ENCODE results near the gene PEA15.

The PEA15 gene

DNA sequence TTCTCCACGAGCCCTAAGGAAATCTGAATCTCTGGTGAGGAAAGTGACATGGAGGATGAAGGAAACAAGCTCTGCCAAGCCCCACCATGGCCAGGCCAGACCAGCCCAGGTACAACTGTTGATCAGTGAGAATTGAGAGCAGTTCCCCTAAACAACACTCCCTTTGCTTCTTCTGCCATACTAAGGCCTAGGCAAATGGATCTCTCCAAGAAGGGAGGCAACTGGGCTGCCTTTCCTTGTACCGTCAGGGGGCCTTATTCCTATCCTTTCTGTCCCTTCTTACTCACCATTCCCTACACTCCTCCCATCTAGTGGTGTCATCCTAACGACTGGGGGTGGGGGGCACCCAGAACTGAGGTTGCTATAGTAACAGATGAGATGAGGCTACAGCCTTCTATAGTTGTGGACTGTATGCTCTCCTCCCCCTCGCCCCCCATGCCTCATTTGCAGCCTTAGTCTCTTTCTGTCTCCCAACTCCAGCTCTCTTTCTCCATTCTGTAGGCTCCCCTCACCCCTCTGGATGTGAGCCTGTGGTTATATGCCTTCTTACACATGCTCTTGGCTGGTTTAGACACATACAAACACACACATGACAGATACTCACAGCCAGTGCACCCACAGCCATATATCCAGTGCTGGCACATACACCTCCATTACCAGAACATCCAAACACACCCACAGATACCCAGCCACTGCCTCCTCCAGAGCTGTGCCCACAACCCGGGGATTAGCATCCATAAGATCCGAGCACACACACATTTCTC lies 3.6 kb downstream of the PEA15 start:
- DNase-seq (ENCODE audit: low spot score), result no peak

DNA sequence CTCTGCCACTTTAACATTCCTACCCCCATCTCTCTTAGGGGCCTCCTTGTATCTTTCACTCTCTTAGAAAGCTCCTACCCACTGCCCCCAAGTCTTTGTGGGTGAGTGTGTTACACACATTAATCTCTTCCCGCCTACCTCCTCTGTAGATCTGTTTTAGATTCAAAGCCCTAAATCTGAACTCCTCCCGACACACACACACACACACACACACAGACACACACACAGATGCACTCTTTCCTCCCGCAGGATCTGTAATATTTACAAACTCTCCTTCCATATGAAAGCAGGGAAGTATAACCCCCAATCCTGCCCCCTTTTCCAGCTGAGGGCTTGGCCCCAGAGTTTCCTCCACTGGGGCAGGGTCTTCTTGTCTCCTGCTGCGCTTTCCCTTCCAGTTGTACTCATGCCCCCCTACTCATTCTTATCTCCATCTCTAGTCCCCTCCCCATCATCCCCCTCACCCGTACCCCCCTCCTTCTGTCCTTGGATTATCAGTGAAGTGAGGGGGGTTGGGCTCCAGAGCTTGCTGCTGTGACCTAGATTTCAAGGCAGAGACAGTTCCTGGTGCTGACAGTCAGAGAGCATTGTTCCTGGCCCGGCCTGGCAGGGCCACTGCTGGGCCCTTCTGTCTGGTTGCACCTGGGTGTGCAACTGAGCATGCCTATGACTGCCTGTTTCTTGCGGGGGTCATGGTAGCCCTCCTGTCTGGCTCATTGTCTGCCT lies 4.3 kb downstream of the PEA15 start:
- DNase-seq (ENCODE audit: low spot score), result peak; percentile 64

DNA sequence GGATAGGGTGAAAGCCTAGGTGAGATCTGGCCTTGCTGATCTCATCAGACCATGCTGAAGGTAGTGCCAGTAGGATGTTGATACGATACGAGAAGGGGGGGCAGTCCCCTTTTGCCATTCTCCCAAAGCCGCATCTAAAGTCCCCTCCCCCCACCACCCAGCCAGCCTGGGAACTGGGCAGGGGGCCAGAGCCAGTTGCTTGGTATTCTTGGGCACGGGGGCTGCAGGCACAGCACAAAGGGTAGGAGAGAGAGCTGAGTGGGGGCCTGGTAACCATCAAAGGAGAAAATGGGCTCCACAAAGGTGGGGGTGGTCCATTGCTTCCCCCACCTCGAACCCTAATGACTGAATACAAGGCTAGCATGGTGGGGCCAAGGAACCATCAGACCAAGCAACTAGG lies 5.4 kb downstream of the PEA15 start:
- DNase-seq (ENCODE audit: low spot score), result no peak

DNA sequence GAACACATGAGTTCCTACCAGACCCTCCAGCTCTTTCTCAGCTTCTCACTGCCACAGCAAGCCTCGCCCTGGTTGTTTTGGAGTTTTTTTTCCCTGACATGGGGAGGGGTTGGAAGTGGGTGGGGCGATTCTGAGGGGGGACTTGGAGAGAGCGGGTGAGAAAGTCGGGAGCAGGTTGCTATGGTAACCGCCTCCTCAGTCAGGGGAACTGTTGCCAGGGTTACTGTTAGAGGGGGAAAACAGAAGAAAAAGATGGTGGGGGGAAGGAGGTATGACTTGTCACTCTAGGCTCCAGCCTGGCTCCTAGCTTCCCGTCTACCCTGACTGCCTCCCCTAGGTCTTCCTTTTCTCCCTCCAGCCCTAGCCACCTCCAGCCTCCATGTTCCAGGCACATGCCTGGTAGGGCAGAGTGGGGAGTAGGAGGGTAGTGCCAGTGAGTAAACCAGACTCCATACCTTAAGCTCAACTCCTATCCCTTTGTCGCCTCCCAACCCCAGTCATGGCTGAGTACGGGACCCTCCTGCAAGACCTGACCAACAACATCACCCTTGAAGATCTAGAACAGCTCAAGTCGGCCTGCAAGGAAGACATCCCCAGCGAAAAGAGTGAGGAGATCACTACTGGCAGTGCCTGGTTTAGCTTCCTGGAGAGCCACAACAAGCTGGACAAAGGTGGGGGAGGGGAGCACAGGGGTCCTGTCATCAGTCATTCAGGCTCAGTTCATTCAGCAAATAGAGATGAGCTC lies 6.0 kb downstream of the PEA15 start:
- peak; percentile 80 for DNase-seq (ENCODE audit: low spot score)

DNA sequence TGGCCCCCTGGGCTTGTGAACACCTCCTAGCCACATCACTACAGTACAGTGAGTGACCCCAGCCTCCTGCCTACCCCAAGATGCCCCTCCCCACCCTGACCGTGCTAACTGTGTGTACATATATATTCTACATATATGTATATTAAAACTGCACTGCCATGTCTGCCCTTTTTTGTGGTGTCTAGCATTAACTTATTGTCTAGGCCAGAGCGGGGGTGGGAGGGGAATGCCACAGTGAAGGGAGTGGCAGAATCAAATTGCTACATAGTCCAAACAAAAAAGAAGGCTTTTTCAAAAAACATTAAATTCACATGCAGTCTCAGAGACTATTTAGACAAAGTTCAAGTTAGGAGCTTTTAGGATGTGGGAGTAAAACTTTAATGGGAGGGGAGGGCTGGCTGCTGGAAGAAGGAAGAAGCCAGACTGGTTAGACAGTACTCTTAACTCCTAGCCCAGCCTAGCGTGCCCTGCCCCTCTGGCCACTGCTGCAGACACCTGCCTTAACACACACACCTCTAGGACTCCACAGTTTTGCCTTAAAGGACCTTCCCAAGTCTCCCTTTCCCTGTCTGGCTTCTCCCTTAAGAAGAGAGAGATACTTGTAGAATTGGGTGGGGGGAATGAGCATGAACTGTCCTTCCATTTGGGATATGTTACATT lies 9.4 kb downstream of the PEA15 start:
- no peak for DNase-seq (ENCODE audit: low spot score)

DNA sequence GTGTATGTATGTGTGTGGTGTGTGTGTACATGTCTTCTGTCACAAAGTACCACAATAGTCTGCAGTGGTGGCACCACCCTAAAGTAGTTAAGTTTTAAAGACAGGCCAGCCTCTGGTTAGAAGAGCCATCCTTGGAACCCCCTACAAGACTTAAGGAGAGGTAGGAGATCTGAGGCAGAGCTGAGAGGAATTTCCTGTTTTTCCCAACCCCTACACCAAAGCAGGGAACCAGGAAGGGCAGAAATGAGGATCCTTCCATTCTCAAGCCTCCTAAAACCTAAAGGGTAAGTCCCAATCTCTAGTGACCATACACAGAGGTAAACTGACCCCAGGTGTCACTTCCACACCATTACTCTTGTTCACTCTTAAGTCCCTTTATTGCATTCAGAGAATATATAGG lies 11.1 kb downstream of the PEA15 start:
- DNase-seq (ENCODE audit: low spot score), result no peak

DNA sequence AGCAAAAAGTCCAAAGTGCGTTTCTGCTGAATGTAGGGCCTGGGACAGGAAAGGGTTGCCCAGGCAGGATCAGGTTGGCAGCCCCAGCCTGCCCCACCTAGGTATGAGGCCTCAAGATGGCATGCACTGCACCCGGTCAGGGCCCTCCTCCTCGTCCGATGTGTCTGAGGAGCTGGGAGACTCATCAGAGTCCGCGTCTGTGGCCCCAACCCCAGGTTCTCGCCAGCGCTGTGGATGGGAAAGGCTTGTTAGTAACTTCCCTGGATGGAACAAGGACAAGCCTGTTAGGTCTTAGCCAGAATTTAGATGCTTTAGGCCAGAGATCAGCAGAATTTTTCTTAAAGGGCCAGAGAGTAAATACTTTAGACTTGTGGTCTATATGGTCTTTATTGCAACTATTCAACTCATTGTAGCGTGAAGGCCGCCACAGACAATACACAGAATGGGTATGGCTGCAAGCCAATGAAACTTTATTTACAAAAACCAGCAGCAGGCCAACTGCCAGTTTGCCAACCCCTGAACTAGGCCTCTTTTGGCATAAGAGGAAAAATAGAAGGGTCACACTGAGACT lies 12.4 kb downstream of the PEA15 start:
- no peak for DNase-seq (ENCODE audit: low spot score)

DNA sequence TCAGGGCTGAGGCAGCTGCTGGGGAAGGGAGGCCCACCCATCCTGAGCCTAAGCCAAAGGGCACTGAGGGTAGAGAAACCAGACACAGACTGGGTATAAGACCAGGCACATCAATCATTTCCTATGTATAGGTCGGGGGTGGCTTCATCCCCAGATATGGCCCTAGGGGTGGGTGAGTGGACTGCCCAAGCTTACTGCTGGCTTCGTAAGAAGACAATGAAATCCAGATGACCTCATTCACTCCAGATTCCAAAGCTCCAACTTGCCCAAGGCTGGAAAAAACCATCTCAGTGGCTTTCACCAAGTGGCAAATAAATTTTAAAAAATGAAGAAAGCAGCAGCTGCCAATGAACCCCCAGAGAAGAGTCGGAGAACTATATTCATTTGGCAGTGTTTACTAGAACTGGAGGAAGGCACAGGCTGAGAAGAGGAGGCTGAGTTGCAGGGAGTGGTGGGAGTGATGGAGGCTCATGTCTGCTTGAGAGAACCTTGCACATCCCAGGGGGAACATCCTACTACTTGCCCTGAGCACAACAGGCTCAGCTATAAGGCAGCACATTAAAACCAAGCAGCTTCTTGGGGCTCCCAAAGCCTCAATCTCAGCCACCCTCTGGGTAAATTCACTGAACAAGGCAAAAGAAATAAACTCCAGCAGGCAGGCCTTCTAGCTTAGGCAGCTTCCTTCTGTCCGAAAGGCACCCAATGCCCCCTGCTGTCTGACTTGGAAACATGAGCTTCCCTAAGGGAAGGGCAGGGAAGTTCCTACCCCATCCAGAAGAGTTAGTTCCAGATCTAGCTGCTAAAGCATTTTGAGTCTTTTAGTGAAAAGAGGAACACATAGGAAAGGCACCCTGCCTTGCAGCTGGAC lies 14.1 kb downstream of the PEA15 start:
- DNase-seq (ENCODE audit: low spot score), result peak; percentile 79

DNA sequence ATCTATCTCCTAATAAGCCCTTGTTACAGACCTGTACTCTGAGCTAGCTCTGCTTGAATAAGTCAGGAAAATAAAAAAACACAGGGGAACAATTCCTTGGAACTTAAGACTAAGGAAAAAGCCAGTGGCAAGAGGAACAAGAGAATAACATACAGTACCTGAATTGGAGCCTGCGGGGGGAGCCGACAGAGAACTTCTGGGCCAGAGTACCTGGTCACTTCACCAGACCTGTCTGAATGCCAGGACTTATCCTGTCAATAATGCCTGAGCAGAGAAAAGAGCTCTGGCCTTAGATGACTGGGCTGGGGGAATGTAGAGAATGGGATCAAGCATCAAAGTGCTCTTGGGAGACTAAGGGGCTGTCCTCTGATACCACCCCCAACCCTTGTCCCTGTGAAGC lies 15.1 kb downstream of the PEA15 start:
- DNase-seq (ENCODE audit: low spot score), result no peak

DNA sequence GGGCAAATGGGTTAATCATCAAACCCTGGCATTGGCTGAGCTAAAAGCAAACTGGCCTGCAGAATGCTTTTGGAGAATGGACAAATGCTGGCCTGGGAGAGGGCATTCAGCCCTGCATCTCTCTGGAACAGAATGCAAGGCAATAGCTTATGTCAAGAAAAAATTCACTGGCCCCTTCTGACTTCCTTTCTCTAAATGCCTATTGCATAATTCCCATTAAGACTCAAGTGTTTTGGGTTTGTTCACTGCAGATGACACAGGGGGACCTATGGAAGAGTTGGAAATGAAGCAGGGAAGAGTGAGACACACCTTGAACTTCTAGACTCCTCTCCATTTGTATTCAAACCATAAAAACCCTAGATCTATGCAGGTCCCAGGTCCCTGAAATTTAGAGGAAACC lies 15.9 kb downstream of the PEA15 start:
- no peak for DNase-seq (ENCODE audit: low spot score)

DNA sequence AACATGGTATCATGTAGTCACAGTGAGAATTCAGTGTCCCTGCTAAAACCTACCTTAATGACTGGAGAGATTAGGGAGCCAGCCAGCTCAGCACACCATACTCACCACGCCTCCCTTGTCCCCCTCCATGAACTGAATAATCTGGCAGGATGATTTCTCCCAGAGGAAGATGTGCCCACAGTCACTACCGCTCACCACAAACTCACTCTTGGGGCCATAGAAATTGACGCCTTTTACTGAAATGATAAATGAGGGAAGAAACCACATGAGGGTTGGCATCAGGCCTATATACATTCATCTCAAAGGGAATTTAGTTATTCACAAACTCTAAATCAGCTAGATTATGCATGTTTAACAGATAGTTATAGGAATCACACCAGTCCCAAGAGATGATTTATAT lies 17.4 kb downstream of the PEA15 start:
- DNase-seq (ENCODE audit: low spot score), result no peak

DNA sequence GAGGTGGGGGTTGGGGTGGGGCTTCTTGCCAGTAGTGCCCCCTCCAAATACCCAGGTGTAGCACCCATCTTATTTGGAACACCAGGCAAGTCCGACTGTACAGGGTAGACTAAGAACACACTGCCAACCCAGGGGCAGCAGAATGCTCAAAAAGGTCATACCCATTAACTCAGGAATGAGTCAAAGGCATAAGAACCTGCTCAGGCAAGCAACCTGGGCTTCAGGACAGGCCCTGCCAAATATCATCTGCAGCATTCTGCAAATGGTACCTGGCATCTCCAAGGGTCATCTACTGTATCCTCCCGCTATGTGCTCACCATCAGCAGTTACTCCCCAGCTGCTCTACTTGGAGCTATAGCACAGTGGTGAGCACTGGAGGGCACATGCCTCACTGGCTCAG lies 19.4 kb downstream of the PEA15 start:
- no peak for DNase-seq (ENCODE audit: low spot score)

DNA sequence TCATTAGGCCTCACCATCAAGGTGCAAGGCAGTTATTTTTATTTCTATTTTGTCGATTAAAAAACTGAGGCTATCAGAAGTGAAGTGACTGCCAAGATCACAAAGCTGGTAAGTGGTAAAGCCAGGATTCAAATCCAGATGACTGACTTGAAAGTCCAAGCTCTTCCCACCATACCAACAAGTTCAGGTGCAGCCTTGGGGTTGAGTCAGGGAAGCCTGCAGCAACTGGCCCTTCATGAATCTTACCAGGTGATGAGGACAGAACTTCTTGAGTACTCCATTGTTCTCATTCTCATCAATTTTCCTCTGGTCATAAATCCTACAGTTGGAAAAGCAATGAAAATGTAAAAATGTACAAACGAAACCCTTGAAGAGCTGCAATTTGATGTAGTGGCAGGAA lies 20.2 kb downstream of the PEA15 start:
- no peak for DNase-seq (ENCODE audit: low spot score)

DNA sequence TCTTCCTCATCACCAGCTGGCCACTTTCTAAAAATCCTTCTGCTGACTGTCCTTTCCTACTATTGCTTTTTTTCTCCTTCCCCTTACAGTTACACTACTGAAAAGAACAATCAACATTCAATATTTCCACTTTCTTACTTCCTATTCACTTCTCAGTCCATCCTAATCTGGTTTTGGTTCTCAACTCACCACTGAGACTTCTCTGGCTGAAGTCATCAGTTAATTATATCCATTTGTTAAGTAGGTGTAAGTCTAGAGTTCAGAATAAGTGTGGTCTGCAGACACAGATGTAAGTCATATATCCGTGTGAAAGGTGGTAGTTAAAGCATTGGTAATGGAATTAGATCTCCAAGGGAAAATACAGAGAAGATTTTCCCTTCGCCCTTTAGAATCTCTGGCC lies 21.4 kb downstream of the PEA15 start:
- no peak for DNase-seq (ENCODE audit: low spot score)

DNA sequence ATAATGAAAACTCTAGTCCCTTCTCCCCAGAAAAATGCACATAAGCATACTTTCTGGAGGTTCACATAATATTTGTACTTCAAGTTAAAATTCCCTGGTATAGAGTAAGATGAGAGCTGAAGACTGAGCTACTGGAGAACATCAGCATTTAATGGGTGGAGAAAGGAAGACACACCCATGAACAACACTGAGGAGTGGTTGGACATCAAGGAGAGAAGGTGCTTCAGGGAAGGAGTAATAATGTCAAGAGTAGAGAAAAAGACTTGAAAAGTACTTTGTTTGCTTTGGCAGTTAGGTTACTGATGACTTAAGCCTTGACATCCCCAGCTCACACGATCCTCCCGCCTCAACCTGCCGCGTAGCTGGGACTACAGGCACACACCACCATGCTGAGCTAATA lies 21.9 kb downstream of the PEA15 start:
- DNase-seq (ENCODE audit: low spot score), result no peak

DNA sequence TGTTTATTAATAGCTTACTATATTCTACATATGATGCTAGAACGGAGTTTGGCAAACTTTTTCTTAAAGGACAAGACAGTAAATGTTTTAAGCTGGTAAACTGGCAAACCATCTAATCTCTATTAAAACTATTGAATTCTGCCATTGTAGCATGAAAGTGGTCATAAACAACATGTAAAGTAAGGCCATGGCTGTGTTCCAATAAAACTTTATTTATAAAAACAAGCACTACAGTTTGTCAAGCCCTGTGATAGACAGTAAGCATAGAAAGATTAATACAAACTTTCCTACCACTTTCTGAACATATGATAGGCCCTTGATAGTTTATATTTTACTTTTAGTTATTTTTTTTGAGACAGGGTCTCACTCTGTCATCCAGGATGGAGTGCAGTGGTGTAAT lies 22.4 kb downstream of the PEA15 start:
- DNase-seq (ENCODE audit: low spot score), result no peak

DNA sequence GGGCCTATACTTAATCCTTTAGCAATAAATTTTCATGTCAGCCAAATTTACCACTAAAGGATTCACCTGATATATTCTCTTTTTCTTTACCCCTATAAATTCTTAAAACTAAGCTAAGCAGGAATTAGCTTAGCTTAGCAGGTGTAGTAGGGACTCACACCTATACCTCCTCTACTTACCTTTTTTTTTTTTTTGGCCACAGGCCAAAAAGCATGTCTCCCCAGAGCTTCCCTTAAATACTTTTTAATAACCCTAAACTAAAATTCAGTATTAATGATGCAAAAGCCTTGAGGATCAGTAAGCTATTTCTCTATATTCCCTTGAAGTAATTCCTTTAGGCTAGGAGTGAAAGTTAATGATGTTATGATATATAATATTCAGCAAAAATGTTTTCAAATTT lies 23.2 kb downstream of the PEA15 start:
- DNase-seq (ENCODE audit: low spot score), result no peak

DNA sequence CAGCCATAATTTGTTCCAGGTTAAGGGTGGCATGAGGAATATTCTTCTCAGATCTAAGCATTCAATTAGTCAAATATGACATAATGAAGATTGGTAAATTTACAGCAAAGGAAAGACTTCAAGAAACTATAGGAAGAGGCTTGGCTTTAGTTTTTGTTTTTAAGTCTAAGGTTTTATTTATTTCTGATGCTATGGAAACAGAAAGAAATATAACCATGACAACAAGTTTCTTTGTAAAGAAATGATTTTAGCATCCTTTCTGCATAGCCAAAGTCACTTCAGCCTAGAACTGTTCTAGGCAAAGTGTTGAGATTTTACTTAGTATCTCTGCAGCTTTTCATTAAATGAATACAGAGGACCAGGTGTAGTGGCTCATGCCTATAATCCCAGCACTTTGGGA lies 27.7 kb downstream of the PEA15 start:
- no peak for DNase-seq (ENCODE audit: low spot score)

DNA sequence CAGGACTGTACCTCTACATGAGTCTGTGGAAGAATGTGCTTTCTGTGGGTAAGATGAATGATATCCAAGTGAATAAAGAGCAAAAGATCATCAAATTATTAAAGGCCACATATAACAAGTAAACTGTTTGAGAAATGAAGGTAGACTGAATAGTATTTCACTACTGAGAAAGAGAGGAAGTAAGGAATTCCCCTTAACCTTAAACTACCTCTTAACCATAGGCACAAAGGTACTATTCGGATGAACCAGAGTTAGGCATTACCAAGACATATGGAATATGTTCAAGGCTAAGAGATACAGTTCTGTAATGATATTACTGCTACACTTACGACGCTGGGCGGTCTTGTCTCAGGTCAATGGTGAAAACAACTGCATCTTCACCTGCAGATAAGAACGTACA lies 31.6 kb downstream of the PEA15 start:
- no peak for DNase-seq (ENCODE audit: low spot score)

DNA sequence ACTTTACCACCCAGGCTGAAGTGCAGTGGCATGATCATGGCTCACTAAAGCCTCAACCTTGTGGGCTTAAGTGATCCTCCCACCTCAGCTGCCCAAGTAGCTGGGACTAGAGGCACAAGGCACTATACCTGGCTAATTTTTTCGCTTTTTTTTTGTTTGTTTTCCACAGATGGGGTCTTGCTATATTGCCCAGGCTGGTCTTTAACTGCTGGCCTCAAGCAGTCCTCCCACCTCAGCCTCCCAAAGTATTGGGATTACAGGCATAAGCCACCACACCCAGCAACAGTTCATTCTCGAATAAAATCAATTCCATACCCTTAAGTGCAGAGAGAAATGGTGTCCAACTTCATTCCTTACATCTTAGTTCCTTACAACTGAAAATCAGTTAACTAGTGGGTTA lies 32.4 kb downstream of the PEA15 start:
- no peak for DNase-seq (ENCODE audit: low spot score)

DNA sequence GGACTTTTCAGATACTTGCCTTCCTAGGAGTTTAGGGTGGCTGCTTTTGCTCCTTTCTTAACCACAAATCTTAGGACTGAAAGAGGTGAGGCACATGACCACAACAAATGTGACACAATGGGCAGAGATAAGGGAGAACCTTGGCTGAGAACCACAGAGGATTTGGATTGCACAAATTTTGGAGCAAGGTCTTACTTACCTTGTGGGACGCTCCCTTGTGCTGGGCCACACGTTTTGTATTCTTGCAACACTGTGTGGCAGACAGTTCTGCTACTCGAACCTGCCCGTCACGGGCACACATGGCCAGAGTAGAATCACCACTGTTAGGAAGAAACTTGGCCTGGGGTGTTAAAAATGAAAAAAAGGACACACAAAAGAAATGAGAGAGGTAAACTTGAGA lies 33.2 kb downstream of the PEA15 start:
- no peak for DNase-seq (ENCODE audit: low spot score)
